Cortex of kidney (tissue), 1 donor: ENCODE results near the gene AUTS2.

Experiments
- DNase-seq: peaks from one replicate; lab custom pipeline; 2025; lab: John Stamatoyannopoulos, UW

AUTS2 gene

GRCh38 chr7:70312336-70312735 is 714.1 kb downstream of the AUTS2 start:
- no peak for DNase-seq

GRCh38 chr7:70313271-70313670 is 715.0 kb downstream of the AUTS2 start:
- DNase-seq = no peak

GRCh38 chr7:70313687-70314086 is 715.4 kb downstream of the AUTS2 start:
- DNase-seq = no peak

- no peak for DNase-seq
Observed at GRCh38 chr7:70314221-70314620, 715.9 kb downstream of the AUTS2 start.

- no peak for DNase-seq
Observed at GRCh38 chr7:70316745-70317144, 718.5 kb downstream of the AUTS2 start.

GRCh38 chr7:70317356-70317755 is 719.1 kb downstream of the AUTS2 start:
- no peak for DNase-seq

- no peak for DNase-seq
Observed at GRCh38 chr7:70318511-70318910, 720.2 kb downstream of the AUTS2 start.

GRCh38 chr7:70319057-70319456 is 720.8 kb downstream of the AUTS2 start:
- no peak for DNase-seq

- DNase-seq = no peak
Observed at GRCh38 chr7:70321016-70321590, 722.8 kb downstream of the AUTS2 start.

- DNase-seq = no peak
Observed at GRCh38 chr7:70322856-70323255, 724.6 kb downstream of the AUTS2 start.

GRCh38 chr7:70325509-70326101 is 727.3 kb downstream of the AUTS2 start:
- DNase-seq = no peak

GRCh38 chr7:70334295-70334694 is 736.0 kb downstream of the AUTS2 start:
- DNase-seq = no peak

- DNase-seq = no peak
Observed at GRCh38 chr7:70334871-70335270, 736.6 kb downstream of the AUTS2 start.

GRCh38 chr7:70336536-70336935 is 738.3 kb downstream of the AUTS2 start:
- DNase-seq = no peak

GRCh38 chr7:70338015-70338414 is 739.7 kb downstream of the AUTS2 start:
- DNase-seq = no peak

- DNase-seq = no peak
Observed at GRCh38 chr7:70340236-70340635, 742.0 kb downstream of the AUTS2 start.

GRCh38 chr7:70341446-70341845 is 743.2 kb downstream of the AUTS2 start:
- DNase-seq = no peak

- DNase-seq = no peak
Observed at GRCh38 chr7:70343519-70343918, 745.2 kb downstream of the AUTS2 start.

GRCh38 chr7:70344726-70345125 is 746.5 kb downstream of the AUTS2 start:
- DNase-seq = no peak

- no peak for DNase-seq
Observed at GRCh38 chr7:70346844-70347462, 748.7 kb downstream of the AUTS2 start.

- DNase-seq = no peak
Observed at GRCh38 chr7:70347463-70348254, 749.4 kb downstream of the AUTS2 start.

GRCh38 chr7:70349031-70349430 is 750.8 kb downstream of the AUTS2 start:
- no peak for DNase-seq

- no peak for DNase-seq
Observed at GRCh38 chr7:70349819-70350218, 751.5 kb downstream of the AUTS2 start.
